G401 (cell line): ENCODE measurements around the gene MEF2C. TPM values are rescaled to one million over a fixed set of nuclear protein-coding genes. Genes with fewer than 3 reads are reported as not detected.

Experiments used
- DNase-seq: peaks from one replicate; pipeline ENCODE4 v3.0.0-alpha.2; 2015; ENCODE audit warnings: low spot score
- in situ Hi-C: cut with HindIII; loops from 2 replicates; pipeline ENCODE4 v1.10.0; 2016; ENCODE audit warnings: low sequenced_read_pairs, mixed read lengths
- total RNA-seq: library from RNA; depleted of rRNA; stranded (reverse); fragments of >200 nt; shearing (Covaris generic); gene quantifications from 2 replicates; pipeline ENCODE4 v1.2.3, GENCODE V29; 2014

The MEF2C gene
- total RNA-seq, 1 experiment from 2014 or later, result not detected

DNA sequence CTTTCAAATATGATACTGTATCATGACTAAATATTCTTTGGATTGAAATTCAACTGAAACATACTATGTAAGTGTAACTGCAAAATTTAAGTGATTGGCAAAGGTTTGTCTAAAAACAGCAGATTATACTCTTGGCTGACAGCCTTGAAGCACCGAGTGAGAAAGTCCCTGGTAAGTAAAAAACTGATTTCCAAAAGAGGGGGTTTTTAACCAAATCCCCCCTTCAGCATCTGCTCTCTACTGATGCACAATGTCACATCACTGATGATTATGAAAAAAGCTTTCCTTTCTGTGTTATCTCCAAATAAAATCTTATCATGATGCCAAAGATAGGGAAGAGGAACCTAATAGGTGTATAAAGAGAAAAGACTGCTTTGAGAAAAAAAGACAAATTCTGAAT is 141.0 kb downstream of the MEF2C start:
- in situ Hi-C loops, result no loop called here
- no peak for DNase-seq

GRCh38 chr5:88740604-88741185 is 142.3 kb downstream of the MEF2C start:
- in situ Hi-C loops, result no loop called here
- DNase-seq, result no peak

- DNase-seq, result no peak
- in situ Hi-C loops, result no loop called here
Observed at GRCh38 chr5:88736494-88736893, 146.5 kb downstream of the MEF2C start.

GRCh38 chr5:88734983-88735382 is 148.0 kb downstream of the MEF2C start:
- no peak for DNase-seq
- in situ Hi-C loops, result no loop called here

GRCh38 chr5:88734191-88734640 is 148.8 kb downstream of the MEF2C start:
- in situ Hi-C loops, result no loop called here
- no peak for DNase-seq

DNA sequence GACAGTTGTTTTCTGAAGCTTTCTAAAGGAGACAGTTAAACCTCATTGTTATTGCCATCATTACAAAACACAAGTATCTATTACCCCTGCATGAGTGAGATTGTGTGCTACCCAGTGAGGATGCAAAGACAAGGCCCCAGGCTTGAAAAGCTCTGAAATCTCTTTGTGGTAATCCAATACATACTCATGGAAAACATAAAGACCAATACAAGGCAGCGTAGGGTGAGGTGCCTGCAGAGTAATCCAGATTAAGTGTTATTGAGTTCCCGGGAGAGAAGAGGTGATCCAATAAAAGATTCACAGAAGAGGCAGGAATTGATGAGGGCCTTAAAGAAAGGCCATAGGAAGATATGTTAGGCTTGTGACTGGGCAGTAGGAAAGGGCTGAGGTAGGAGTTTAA is 150.1 kb downstream of the MEF2C start:
- in situ Hi-C loops, result no loop called here
- DNase-seq, result no peak

GRCh38 chr5:88732181-88732633 is 150.8 kb downstream of the MEF2C start:
- in situ Hi-C loops, result no loop called here
- DNase-seq, result no peak

- in situ Hi-C loops, result no loop called here
- DNase-seq, result no peak
Observed at GRCh38 chr5:88729829-88730182, 153.2 kb downstream of the MEF2C start.

DNA sequence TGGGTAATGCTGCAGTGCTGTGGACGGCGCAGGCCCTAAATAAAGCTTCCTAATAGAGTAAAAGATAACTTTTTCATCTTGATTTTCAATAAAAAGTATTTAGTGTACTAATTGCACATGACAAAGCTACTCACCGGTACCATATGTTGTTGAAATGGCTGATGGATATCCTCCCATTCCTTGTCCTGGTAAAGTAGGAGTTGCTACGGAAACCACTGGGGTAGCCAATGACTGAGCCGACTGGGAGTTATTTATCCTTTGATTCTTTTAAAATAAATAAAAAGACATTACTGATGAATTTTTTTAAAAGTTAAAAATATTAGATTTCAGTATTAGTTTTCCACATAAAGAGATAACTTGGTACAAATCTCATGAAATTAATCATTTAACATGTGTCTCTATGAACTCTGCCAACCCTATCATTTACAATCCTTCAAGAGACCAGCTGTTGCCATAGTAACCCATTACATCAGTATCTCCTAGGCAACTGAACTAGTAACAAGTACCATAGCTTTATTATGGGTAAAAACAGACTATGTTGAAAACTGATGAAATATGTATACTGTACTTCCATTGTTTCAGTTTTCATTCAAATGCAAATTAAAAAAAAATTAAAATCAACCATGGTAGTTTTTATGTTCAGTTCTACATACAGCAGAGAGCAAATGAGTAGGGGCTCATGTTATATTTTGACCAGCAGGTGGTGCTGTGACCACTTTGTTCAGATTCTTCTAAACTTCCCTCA is 153.7 kb downstream of the MEF2C start:
- peak; percentile 88 for DNase-seq
- in situ Hi-C loops, result no loop called here

- peak; percentile 40 for DNase-seq
- in situ Hi-C loops, result no loop called here
Observed at GRCh38 chr5:88727705-88728313, 155.2 kb downstream of the MEF2C start.

GRCh38 chr5:88725454-88725853 is 157.5 kb downstream of the MEF2C start:
- in situ Hi-C loops, result no loop called here
- DNase-seq, result no peak

DNA sequence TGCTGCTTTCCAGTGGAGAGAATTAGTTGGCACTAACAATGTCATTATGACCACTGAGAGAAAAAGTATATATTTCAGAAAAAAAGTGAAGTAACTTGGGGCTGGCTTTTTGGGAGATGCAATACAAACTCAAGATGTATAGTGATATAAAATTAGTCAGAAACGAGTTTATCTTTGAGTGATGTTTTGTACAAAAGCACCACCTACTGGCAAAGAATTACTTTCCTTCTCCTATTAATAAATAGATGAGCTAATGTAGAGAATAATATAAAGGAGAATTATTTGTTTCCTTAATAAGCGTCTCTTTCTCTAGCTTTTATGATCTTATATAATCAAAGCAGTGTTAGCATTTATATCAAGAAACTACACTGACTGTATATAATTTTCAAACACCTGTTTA is 158.8 kb downstream of the MEF2C start:
- DNase-seq, result peak; percentile 70
- in situ Hi-C loops, result no loop called here

GRCh38 chr5:88722546-88723073 is 160.4 kb downstream of the MEF2C start:
- in situ Hi-C loops, result no loop called here
- no peak for DNase-seq

DNA sequence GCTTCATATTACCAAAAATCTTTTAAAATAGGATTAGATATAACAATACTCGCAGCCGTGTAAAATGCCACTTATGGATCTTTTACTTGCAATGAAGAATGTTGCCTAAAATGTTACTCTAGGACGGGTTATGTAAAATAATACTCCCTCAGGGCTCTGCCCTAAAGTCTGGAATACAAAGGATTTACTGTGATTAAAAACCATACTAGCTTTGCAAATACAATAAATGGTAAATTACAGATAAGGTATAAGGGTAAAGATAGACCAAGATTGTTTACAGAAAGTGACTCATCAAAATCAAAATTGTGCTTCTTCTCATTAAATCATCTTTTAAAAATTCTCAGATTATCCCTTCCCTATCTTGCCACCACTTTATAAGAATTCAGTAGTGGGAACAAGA is 163.6 kb downstream of the MEF2C start:
- no peak for DNase-seq
- in situ Hi-C loops, result no loop called here

DNA sequence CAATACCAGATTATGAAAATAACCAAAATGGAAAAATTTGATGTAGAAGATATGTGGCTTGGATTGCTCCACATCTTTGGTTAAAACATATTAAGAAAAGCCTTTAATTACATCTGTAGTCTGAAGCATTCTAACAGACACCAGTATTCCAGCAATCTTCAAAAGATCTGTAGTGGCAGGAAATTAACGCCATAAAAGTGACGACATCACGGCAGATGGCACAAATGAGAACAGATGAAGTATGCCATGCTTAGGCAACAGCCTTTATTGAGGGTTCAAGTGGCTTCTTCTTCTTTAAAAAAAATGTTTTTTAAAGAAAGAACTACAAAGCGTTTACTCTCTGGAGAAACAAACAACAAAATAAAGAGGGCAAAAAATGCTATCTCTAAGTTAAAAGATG is 164.2 kb downstream of the MEF2C start:
- no peak for DNase-seq
- in situ Hi-C loops, result no loop called here

DNA sequence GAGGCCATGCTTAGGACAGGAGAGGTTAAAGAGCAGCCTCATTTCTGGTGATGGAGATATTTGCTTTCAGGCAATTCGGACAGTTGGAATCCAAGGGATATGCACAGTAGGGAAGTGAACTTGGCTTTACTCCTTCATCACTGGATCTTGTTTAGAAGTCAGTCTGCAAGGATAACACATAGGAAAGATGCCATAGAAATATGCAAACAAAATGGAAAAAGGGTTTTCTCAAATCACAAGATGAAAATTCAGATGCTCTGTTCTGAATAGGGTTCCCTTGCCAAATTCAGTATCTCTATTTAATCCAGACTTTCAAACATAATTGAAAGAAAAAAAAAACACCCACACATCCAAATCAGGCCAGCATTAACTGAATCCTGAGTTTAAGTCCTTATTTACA is 166.9 kb downstream of the MEF2C start:
- DNase-seq, result no peak
- in situ Hi-C loops, result no loop called here

- no peak for DNase-seq
- in situ Hi-C loops, result no loop called here
Observed at GRCh38 chr5:88715503-88715902, 167.5 kb downstream of the MEF2C start.

DNA sequence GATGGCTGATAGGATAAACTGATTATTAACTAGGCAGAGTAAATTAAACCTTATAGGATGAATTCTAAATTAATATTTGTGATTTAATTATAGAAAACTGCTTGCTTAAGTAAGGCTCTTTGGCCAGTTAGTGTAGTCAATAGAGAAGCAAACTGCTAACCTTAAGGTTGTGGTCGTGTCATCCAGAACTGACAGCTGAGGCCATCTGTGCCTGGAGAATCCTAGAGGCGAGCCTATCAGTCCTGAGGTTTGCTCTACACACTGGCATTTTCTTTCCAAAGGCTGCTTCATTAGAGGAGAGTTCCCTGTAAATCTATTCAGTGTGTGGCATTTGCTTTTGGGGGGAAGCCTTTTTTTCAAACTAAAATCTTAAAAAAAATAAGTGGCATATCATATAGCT is 169.2 kb downstream of the MEF2C start:
- no peak for DNase-seq
- in situ Hi-C loops, result no loop called here

- in situ Hi-C loops, result no loop called here
- DNase-seq, result no peak
Observed at GRCh38 chr5:88708682-88709398, 174.1 kb downstream of the MEF2C start.

DNA sequence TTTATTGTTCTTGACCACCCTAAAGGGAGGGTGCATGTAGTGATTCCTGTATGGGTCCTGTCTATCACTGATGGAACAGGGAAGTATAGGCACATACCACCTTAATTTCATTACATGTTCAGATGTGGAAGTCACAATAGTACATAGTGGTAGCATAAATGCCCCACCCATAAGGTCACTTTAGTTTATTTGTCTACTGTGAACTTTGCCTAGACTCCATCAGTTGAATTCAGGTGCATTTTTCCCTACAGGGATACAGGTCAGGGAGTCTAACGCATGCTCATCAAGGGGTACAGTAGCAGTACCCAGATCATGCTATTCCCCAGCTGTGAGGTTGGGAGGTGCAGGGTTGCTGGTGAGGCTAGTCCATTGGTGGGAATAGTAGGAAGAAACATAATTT is 175.0 kb downstream of the MEF2C start:
- DNase-seq, result no peak
- in situ Hi-C loops, result no loop called here
